ENCODE measurements around the gene LIMA1. TPM values are rescaled to one million over a fixed set of nuclear protein-coding genes. Genes with fewer than 3 reads are reported as not detected.

The LIMA1 gene
- total and polyA plus RNA-seq, 3 experiments from 2014 or later, result 13.1 to 103 (median 95.4) TPM

GRCh38 chr12:50167049-50167828 lies 116.1 kb downstream of the LIMA1 start, which contains the start of gene CERS5:
Gene CERS5 (minus strand): TSS chr12:50167369. CDS start chr12:50167297, 72 bp downstream.
- Histone ChIP-seq H3K27me3 (ENCODE audit: insufficient read depth, low read length, poor library complexity, severe bottlenecking) (no peaks in the 10 kb centered on the region), H3K4me3 (ENCODE audit: low read length) (peak within 1 kb of the TSS; percentile 90), H3K36me3 (ENCODE audit: insufficient read depth, low read length) (no peaks in the 10 kb centered on the region), H3K27ac (ENCODE audit: low read depth, low read length) (peak within 1 kb of the TSS; percentile 88), H3K4me1 (ENCODE audit: insufficient read depth, low read length) (peaks cover 25% of the 10 kb centered on the region), H3K9me3 (ENCODE audit: low read length) (no peaks in the 10 kb centered on the region)
- POLR2A ChIA-PET, result interaction anchor here (0.5 to 3.0 kb wide), 8 partner anchors 21 to 1485 kb away, joined by 3 to 50 read pairs (median 3); partner anchors contain the start of genes COX14, KANSL2 and SMARCD1
- peaks cover 0 to 11% (median 0%) of the 10 kb centered on the region in 3 donors for H3K36me3 Mint-ChIP-seq
- H3K4me1 Mint-ChIP-seq, result peaks cover 21 to 37% (median 32%) of the 10 kb centered on the region in 3 donors
- peak within 1 kb of the TSS; percentile 87 to 98 (median 97) for H3K27ac Mint-ChIP-seq
- CTCF ChIA-PET, result interaction anchor here (0.7 to 4.8 kb wide), 12 partner anchors 9 to 97 kb away, joined by 3 to 38 read pairs (median 4); partner anchors contain the start of genes COX14, GPD1 and SMARCD1
- H3K9me3 Mint-ChIP-seq, result no peaks in the 10 kb centered on the region
- peak within 1 kb of the TSS; percentile 87 to 97 (median 95) for H3K4me3 Mint-ChIP-seq
- peak; percentile 96 to 98 (median 97) for DNase-seq
- no peaks in the 10 kb centered on the region for H3K27me3 Mint-ChIP-seq

DNA sequence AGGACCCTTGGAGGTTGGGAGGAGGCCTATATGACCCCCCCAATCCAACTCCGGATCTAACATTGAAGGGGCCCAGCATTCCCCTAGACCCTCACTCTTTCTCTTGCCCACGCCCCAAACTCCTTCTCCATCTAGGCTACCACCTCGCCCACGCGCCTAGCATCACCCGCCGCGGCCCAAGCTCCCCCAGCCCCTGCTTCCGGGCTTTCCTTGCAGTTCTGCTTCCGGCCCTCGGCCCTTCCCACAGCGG lies 116.6 kb downstream of the LIMA1 start:
- ChIA-PET CTCF (interaction anchor here (0.9 to 4.8 kb wide), 7 partner anchors 9 to 97 kb away, joined by 3 to 38 read pairs (median 4); partner anchors contain the start of genes COX14 and SMARCD1), POLR2A (interaction anchor here (0.7 to 3.0 kb wide), 6 partner anchors 21 to 1485 kb away, joined by 3 to 50 read pairs (median 4); partner anchors contain the start of genes COX14, KANSL2 and SMARCD1)
- H3K4me1 Mint-ChIP-seq, result peaks cover 21 to 39% (median 32%) of the 10 kb centered on the region in 3 donors
- no peaks in the 10 kb centered on the region for H3K9me3 Mint-ChIP-seq
- Histone ChIP-seq H3K36me3 (ENCODE audit: insufficient read depth, low read length) (no peaks in the 10 kb centered on the region), H3K9me3 (ENCODE audit: low read length) (no peaks in the 10 kb centered on the region), H3K4me1 (ENCODE audit: insufficient read depth, low read length) (peaks cover 25% of the 10 kb centered on the region), H3K4me3 (ENCODE audit: low read length) (peak overlapping the region; percentile 90), H3K27ac (ENCODE audit: low read depth, low read length) (peak overlapping the region; percentile 88), H3K27me3 (ENCODE audit: insufficient read depth, low read length, poor library complexity, severe bottlenecking) (no peaks in the 10 kb centered on the region)
- peak in 3 of 5 donors; percentile 26 to 66 (median 35) for DNase-seq
- H3K4me3 Mint-ChIP-seq, result peak overlapping the region; percentile 87 to 97 (median 95)
- H3K27me3 Mint-ChIP-seq, result no peaks in the 10 kb centered on the region
- peak overlapping the region; percentile 87 to 98 (median 96) for H3K27ac Mint-ChIP-seq
- H3K36me3 Mint-ChIP-seq, result peaks cover 0 to 11% (median 0%) of the 10 kb centered on the region in 3 donors

DNA sequence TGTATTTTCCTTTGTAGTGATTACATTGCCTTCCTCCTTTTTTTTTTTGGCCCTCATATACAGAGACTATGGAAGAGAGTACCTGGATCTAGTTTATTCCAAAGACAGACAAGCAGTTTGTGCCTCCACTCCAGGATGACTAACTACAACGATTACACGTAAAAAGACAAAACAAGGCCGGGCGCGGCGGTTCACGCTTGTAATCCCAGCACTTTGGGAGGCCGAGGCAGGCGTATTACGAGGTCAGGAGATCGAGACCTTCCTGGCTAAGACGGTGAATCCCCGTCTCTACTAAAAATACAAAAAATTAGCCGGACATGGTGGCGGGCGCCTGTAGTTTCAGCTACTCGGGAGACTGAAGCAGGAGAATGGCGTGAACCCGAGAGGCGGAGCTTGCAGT lies 118.4 kb downstream of the LIMA1 start:
- peaks cover 0 to 13% (median 0%) of the 10 kb centered on the region in 3 donors for H3K36me3 Mint-ChIP-seq
- no peak overlapping the region for H3K27ac ChIP-seq (ENCODE audit: low read depth, low read length)
- ChIA-PET POLR2A (interaction anchor here (1.0 kb wide), 1 partner anchor 53 kb away, joined by 7 read pairs; the partner anchor contains the start of gene COX14), CTCF (interaction anchor here (1.8 to 4.8 kb wide), 2 partner anchors 53 to 75 kb away, joined by 4 to 38 read pairs; partner anchors contain the start of gene COX14)
- no peaks in the 10 kb centered on the region for H3K9me3 ChIP-seq (ENCODE audit: low read length)
- no peak for DNase-seq
- peaks cover 29 to 52% (median 44%) of the 10 kb centered on the region in 3 donors for H3K4me1 Mint-ChIP-seq
- peak overlapping the region in 6 of 8 donors; percentile 18 to 72 (median 36) for H3K27ac Mint-ChIP-seq
- peak overlapping the region in 6 of 7 donors; percentile 58 to 97 (median 94) for H3K4me3 Mint-ChIP-seq
- no peaks in the 10 kb centered on the region for H3K36me3 ChIP-seq (ENCODE audit: insufficient read depth, low read length)
- no peak overlapping the region for H3K4me3 ChIP-seq (ENCODE audit: low read length)
- H3K27me3 Mint-ChIP-seq, result no peaks in the 10 kb centered on the region
- no peaks in the 10 kb centered on the region for H3K27me3 ChIP-seq (ENCODE audit: insufficient read depth, low read length, poor library complexity, severe bottlenecking)
- H3K9me3 Mint-ChIP-seq, result no peaks in the 10 kb centered on the region
- peaks cover 25% of the 10 kb centered on the region for H3K4me1 ChIP-seq (ENCODE audit: insufficient read depth, low read length)

DNA sequence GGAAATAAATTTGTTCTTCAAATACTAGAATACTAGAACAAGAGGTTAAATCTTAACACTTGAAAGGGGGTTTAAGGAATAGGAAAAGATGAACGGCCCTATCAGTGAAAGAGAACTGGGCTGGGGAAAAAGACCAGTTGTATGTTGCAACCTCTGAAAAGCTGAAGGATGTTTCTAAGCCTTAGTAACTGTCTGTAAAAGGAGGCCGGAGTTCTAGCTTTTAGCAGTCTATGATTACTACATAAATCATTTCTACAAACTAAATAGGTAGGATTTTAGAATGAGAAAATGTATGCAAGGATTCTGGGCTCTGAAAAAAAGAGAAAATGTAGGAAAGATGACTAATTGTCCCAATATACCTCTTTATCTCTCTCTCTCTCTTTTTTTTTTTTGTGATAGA lies 121.1 kb downstream of the LIMA1 start:
- Mint-ChIP-seq H3K4me3 (no peak overlapping the region), H3K27ac (no peak overlapping the region), H3K27me3 (no peaks in the 10 kb centered on the region), H3K36me3 (peaks cover 0 to 17% (median 3%) of the 10 kb centered on the region in 3 donors), H3K9me3 (no peaks in the 10 kb centered on the region), H3K4me1 (peaks cover 35 to 62% (median 54%) of the 10 kb centered on the region in 3 donors)
- no peak overlapping the region for H3K4me3 ChIP-seq (ENCODE audit: low read length)
- H3K27ac ChIP-seq (ENCODE audit: low read depth, low read length), result no peak overlapping the region
- H3K36me3 ChIP-seq (ENCODE audit: insufficient read depth, low read length), result no peaks in the 10 kb centered on the region
- CTCF ChIA-PET, result interaction anchor here (3.5 kb wide), 1 partner anchor 50 kb away, joined by 10 read pairs; the partner anchor contains the start of gene COX14
- POLR2A ChIA-PET, result no interaction called here
- no peaks in the 10 kb centered on the region for H3K27me3 ChIP-seq (ENCODE audit: insufficient read depth, low read length, poor library complexity, severe bottlenecking)
- no peaks in the 10 kb centered on the region for H3K9me3 ChIP-seq (ENCODE audit: low read length)
- no peak for DNase-seq
- peaks cover 20% of the 10 kb centered on the region for H3K4me1 ChIP-seq (ENCODE audit: insufficient read depth, low read length)

DNA sequence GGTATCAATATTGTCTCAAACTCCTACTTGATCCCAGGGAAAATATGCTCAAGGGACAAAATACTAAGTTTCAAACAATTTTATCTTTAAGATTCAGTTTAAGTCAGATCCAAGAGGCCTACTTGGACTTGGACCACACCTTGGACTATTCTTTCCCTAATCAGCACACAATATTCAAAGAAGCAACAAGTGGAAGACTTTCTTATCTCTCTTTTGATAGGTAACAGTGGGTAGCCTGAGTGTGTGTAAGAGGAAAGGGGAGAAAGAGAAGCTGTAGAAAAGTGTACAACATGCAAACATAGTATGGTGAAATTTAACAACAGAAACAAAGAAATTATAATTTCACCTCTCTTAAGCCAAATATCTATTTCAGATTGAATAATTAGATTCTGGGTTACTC lies 122.7 kb downstream of the LIMA1 start:
- no peak overlapping the region for H3K4me3 ChIP-seq (ENCODE audit: low read length)
- H3K27me3 Mint-ChIP-seq, result no peaks in the 10 kb centered on the region
- no peaks in the 10 kb centered on the region for H3K36me3 ChIP-seq (ENCODE audit: insufficient read depth, low read length)
- peak overlapping the region in 2 of 8 donors; percentile 14 to 64 for H3K27ac Mint-ChIP-seq
- ChIA-PET CTCF (interaction anchor here (0.6 kb wide), 1 partner anchor 15 kb away, joined by 3 read pairs; no protein-coding TSS in a partner anchor), POLR2A (no interaction called here)
- no peaks in the 10 kb centered on the region for H3K9me3 Mint-ChIP-seq
- peaks cover 11% of the 10 kb centered on the region for H3K4me1 ChIP-seq (ENCODE audit: insufficient read depth, low read length)
- DNase-seq, result no peak
- H3K27me3 ChIP-seq (ENCODE audit: insufficient read depth, low read length, poor library complexity, severe bottlenecking), result no peaks in the 10 kb centered on the region
- peaks cover 29 to 56% (median 49%) of the 10 kb centered on the region in 3 donors for H3K4me1 Mint-ChIP-seq
- H3K27ac ChIP-seq (ENCODE audit: low read depth, low read length), result no peak overlapping the region
- no peak overlapping the region for H3K4me3 Mint-ChIP-seq
- H3K9me3 ChIP-seq (ENCODE audit: low read length), result no peaks in the 10 kb centered on the region
- H3K36me3 Mint-ChIP-seq, result peaks cover 0 to 15% (median 4%) of the 10 kb centered on the region in 3 donors

GRCh38 chr12:50157259-50157658 lies 126.1 kb downstream of the LIMA1 start:
- POLR2A ChIA-PET, result no interaction called here
- Histone ChIP-seq H3K4me3 (ENCODE audit: low read length) (no peak overlapping the region), H3K4me1 (ENCODE audit: insufficient read depth, low read length) (no peaks in the 10 kb centered on the region), H3K27ac (ENCODE audit: low read depth, low read length) (no peak overlapping the region), H3K9me3 (ENCODE audit: low read length) (no peaks in the 10 kb centered on the region), H3K36me3 (ENCODE audit: insufficient read depth, low read length) (peaks cover 3% of the 10 kb centered on the region), H3K27me3 (ENCODE audit: insufficient read depth, low read length, poor library complexity, severe bottlenecking) (no peaks in the 10 kb centered on the region)
- Mint-ChIP-seq H3K36me3 (peaks cover 0 to 22% (median 4%) of the 10 kb centered on the region in 3 donors), H3K27ac (peak overlapping the region in 6 of 8 donors; percentile 2 to 90 (median 32)), H3K27me3 (no peaks in the 10 kb centered on the region), H3K4me1 (peaks cover 20 to 37% (median 34%) of the 10 kb centered on the region in 3 donors), H3K4me3 (no peak overlapping the region), H3K9me3 (no peaks in the 10 kb centered on the region)
- DNase-seq, result no peak
- CTCF ChIA-PET, result interaction anchor here (1.4 kb wide), 1 partner anchor 11 kb away, joined by 5 read pairs; no protein-coding TSS in a partner anchor

GRCh38 chr12:50156641-50157040 lies 126.7 kb downstream of the LIMA1 start:
- Histone ChIP-seq H3K9me3 (ENCODE audit: low read length) (no peaks in the 10 kb centered on the region), H3K27me3 (ENCODE audit: insufficient read depth, low read length, poor library complexity, severe bottlenecking) (no peaks in the 10 kb centered on the region), H3K27ac (ENCODE audit: low read depth, low read length) (no peak overlapping the region), H3K4me3 (ENCODE audit: low read length) (no peak overlapping the region), H3K4me1 (ENCODE audit: insufficient read depth, low read length) (no peaks in the 10 kb centered on the region), H3K36me3 (ENCODE audit: insufficient read depth, low read length) (peaks cover 3% of the 10 kb centered on the region)
- Mint-ChIP-seq H3K9me3 (no peaks in the 10 kb centered on the region), H3K27ac (peak overlapping the region in 3 of 8 donors; percentile 12 to 90 (median 63)), H3K4me1 (peaks cover 21 to 40% (median 34%) of the 10 kb centered on the region in 3 donors), H3K27me3 (no peaks in the 10 kb centered on the region), H3K36me3 (peaks cover 0 to 22% (median 4%) of the 10 kb centered on the region in 3 donors), H3K4me3 (no peak overlapping the region)
- CTCF ChIA-PET, result interaction anchor here (1.0 to 1.1 kb wide), 2 partner anchors 45 to 86 kb away, joined by 3 to 5 read pairs; partner anchors contain the start of gene COX14
- POLR2A ChIA-PET, result no interaction called here
- DNase-seq, result no peak

Measured in CD8-positive, alpha-beta memory T cell (primary cell).